Stomach (tissue), 9 donors: ENCODE measurements around the gene ANAPC5. TPM values are rescaled to one million over a fixed set of nuclear protein-coding genes. Genes with fewer than 3 reads are reported as not detected.
A peak's percentile ranks its signal among the peaks of the same experiment; 100 is the strongest.

Source experiments
- DNase-seq, 2 donors: peaks; one replicate each; pipeline versions ENCODE4 v3.0.0 to v3.0.0-alpha.2; 2013 to 2019
- H3K27ac ChIP-seq, 5 donors: fragments of 200-600 bp in 4 of 5; sonication (generic) in 4 of 5; one replicate each; pipeline ENCODE4 v1.5.1; 2013 to 2019; ENCODE audit warnings: mild to moderate bottlenecking in 1 of 5, moderate library complexity in 1 of 5
- H3K27me3 ChIP-seq, 3 donors: fragments of 200-600 bp; sonication (generic); one replicate each; pipeline ENCODE4 v1.5.1; 2017 to 2019; ENCODE audit warnings: mixed run types in 1 of 3
- H3K36me3 ChIP-seq, 4 donors: fragments of 200-600 bp; sonication (generic); 1 replicate in 3 of 4; 2 replicates in 1 of 4; pipeline ENCODE4 v1.5.1; 2016 to 2019
- H3K4me1 ChIP-seq, 4 donors: fragments of 200-600 bp; sonication (generic); one replicate each; pipeline ENCODE4 v1.5.1; 2016 to 2019
- H3K4me3 ChIP-seq, 4 donors: fragments of 200-600 bp; sonication (generic) in 3 of 4; one replicate each; pipeline ENCODE4 v1.5.1; 2016 to 2019; ENCODE audit warnings: mild to moderate bottlenecking in 1 of 4
- H3K9me3 ChIP-seq, 4 donors: fragments of 200-600 bp; sonication (generic); one replicate each; pipeline ENCODE4 v1.5.1; 2016 to 2019
- EP300 ChIP-seq: sonication (generic); formaldehyde crosslinking; IDR thresholded peaks from one replicate; pipeline ENCODE4 v1.6.1; 2017; ENCODE audit warnings: antibody characterized with exemption
- POLR2A ChIP-seq, 4 donors: fragments of 450-650 bp; IDR thresholded peaks; one replicate each; pipeline ENCODE4 v1.6.1; 2016; ENCODE audit warnings: antibody characterized with exemption in 4 of 4, control low read depth in 2 of 4, mild to moderate bottlenecking in 1 of 4, moderate library complexity in 1 of 4
- POLR2AphosphoS5 ChIP-seq, 3 donors: sonication (generic); formaldehyde crosslinking; IDR thresholded peaks; one replicate each; pipeline ENCODE4 v1.6.1; 2016; ENCODE audit warnings: antibody characterized with exemption in 3 of 3
- WGBS, 5 donors: extraction: QIAGEN DNeasy Blood & Tissue Kit in 3 of 5; methylation state at CpG; one replicate each; pipeline versions ENCODE4 v1.1.5 to v1.1.7; 2013 to 2018; 5-methylcytosine and 5-hydroxymethylcytosine counted together
- intact Hi-C: fragments of 100-400 bp; cut with DNase I; formaldehyde crosslinking; loops from one replicate; pipeline ENCODE4 v1.15.1; 2023; ENCODE audit warnings: low total_unique reads
- polyA plus RNA-seq, 3 donors: library from polyadenylated mRNA; stranded (reverse); fragments of 200-250 nt; gene quantifications; one replicate each; pipeline ENCODE4 v1.2.3, GENCODE V29; 2013
- total RNA-seq, 5 donors: library from RNA; depleted of rRNA; stranded (reverse); fragments of >200 nt; gene quantifications; one replicate each; pipeline versions ENCODE4 v1.1.0 to v1.2.3, GENCODE V29; 2014 to 2016
- TF ChIP-seq, protein P1 (sequence below), 7 experiments: fragments of 450-650 bp in 4 of 7; fragments of 200-600 bp in 3 of 7; sonication (generic) in 3 of 7; IDR thresholded peaks; one replicate each; pipeline ENCODE4 v1.5.1; 2016 to 2019; ENCODE audit warnings: antibody characterized with exemption in 7 of 7, control low read depth in 2 of 7, mild to moderate bottlenecking in 1 of 7
- donor health status: healthy with polysubstance abuse.
- donor health status: Bipolar disorder and iron deficiency.
- donor health status: healthy.

Gene ANAPC5
- total and polyA plus RNA-seq, 8 donors: 81.2 to 228 (median 113) TPM

DNA sequence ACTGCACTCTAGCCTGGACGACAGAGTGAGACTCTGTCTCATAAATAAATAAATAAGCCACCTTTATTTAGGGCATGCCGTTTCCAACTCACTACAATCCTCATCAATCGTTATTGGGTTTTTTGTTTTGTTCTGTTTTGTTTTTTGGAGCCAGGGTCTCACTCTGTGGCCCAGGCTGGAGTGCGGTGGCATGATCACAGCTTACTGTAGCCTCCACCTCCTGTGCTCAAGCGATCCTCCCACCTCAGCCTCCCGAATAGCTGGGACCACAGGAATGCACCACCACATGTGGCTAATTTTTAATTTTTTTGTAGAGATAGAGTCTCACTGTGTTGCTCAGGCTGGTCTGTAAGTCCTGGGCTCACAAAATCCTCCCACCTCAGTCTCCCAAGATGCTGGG lies 3.6 kb upstream of the ANAPC5 start:
- H3K27me3 ChIP-seq: no peaks in the 10 kb centered on the region
- H3K36me3 ChIP-seq: no peaks in the 10 kb centered on the region
- intact Hi-C loops: no loop called here
- DNase-seq: no peak
- peaks cover 14 to 19% (median 16%) of the 10 kb centered on the region in 4 donors for H3K4me1 ChIP-seq
- 83 to 94% (median 91%) methylated on average over 6 of the region's 6 CpGs for WGBS, 5 donors
- no peak overlapping the region for H3K27ac ChIP-seq
- TF ChIP-seq POLR2AphosphoS5 (IDR thresholded peaks at IDR 0.05): no peak
- TF ChIP-seq EP300: no peak
- no peak for TF ChIP-seq POLR2A (IDR thresholded peaks at IDR 0.05)
- TF ChIP-seq, protein P1, sequence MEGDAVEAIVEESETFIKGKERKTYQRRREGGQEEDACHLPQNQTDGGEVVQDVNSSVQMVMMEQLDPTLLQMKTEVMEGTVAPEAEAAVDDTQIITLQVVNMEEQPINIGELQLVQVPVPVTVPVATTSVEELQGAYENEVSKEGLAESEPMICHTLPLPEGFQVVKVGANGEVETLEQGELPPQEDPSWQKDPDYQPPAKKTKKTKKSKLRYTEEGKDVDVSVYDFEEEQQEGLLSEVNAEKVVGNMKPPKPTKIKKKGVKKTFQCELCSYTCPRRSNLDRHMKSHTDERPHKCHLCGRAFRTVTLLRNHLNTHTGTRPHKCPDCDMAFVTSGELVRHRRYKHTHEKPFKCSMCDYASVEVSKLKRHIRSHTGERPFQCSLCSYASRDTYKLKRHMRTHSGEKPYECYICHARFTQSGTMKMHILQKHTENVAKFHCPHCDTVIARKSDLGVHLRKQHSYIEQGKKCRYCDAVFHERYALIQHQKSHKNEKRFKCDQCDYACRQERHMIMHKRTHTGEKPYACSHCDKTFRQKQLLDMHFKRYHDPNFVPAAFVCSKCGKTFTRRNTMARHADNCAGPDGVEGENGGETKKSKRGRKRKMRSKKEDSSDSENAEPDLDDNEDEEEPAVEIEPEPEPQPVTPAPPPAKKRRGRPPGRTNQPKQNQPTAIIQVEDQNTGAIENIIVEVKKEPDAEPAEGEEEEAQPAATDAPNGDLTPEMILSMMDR (IDR thresholded peaks at IDR 0.05): no peak
- no peak overlapping the region for H3K4me3 ChIP-seq
- H3K9me3 ChIP-seq: no peaks in the 10 kb centered on the region

DNA sequence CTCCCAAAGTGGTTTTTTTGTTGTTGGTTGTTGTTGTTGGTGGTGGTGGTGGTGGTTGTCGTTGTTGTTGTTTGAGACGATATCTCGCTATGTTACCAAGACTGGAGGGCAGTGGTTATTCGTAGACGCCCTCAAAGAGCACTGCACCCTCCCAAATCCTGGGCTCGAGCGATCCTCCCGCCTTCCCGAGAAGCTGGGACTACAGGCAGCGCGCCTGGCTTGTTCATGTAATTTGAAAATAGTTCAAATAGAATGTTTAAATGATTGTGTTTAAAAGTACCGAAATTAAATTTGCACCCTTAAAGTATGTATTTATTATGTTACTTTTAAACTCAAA lies 439 bp upstream of the ANAPC5 start:
- Histone ChIP-seq H3K9me3 (no peaks in the 10 kb centered on the region), H3K4me3 (peak overlapping the region; percentile 72 to 99 (median 88)), H3K27ac (peak overlapping the region; percentile 65 to 91 (median 87)), H3K27me3 (no peaks in the 10 kb centered on the region), H3K4me1 (peaks cover 21 to 37% (median 29%) of the 10 kb centered on the region in 4 donors), H3K36me3 (peaks cover 0 to 1% (median 1%) of the 10 kb centered on the region in 4 donors)
- intact Hi-C loops: no loop called here
- DNase-seq: no peak
- TF ChIP-seq POLR2A (IDR thresholded peaks at IDR 0.05) (no peak), POLR2AphosphoS5 (IDR thresholded peaks at IDR 0.05) (no peak), EP300 (no peak)
- TF ChIP-seq, protein P1 (IDR thresholded peaks at IDR 0.05): no peak
- 0 to 1% (median 0%) methylated on average over 11 to 12 of the region's 12 CpGs for WGBS, 5 donors

DNA sequence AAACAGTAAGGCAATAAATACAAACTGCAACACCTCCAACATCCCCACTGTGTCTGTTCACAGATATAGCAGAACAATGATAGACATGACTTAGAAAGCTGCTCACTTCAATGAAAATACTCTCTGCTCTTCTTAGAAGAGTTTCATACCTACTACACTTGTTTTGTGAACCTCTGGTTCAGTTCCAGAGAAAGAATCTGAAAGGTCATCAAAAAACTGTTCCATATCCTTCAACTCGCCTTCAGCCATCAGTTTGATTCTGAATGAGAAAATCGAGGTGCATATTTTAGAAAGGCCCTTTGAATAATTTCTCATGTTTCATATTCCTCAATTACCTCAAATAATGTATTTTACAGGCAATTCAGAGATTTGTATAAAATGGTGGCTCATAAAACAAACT lies 5.5 kb downstream of the ANAPC5 start:
- no peak for DNase-seq
- intact Hi-C loops: no loop called here
- H3K27ac ChIP-seq: no peak overlapping the region

DNA sequence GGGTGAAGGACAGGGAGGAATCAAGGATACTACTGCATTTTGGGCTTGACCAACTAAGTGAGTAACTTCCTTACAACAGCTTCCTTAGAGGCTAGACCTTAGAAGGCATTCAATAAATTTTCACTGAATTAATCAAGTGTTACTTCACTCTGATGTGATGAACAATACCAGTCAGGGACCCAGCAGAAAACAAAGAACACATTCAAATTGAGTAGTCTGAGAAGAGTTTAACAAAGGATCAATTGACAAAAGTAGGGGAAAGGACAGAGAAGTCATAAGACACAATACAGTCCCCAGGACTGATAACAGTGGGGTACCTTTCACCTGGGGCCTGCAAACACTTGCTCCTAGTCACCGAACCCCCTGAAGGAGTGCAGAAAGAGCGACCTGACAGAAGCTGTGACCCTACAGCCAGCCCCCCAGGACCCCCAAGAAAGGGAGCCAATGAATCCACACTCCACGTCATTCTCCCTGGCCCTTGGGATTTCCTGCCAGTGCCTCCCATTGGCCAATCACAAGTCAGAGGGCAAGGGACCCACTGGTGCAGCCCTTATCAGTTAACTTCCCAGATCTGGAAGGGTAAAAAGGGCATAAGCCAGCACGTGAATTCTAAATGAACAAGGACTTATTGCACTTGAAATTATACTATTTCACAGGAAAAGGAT lies 6.9 kb downstream of the ANAPC5 start:
- Histone ChIP-seq H3K9me3 (no peaks in the 10 kb centered on the region), H3K36me3 (peaks cover 39 to 75% (median 75%) of the 10 kb centered on the region in 4 donors), H3K27me3 (no peaks in the 10 kb centered on the region), H3K27ac (peak overlapping the region in 2 of 5 donors; percentile 10 to 28), H3K4me1 (peaks cover 7 to 20% (median 14%) of the 10 kb centered on the region in 4 donors), H3K4me3 (no peak overlapping the region)
- no peak for DNase-seq
- no peak for TF ChIP-seq EP300
- TF ChIP-seq, protein P1 (IDR thresholded peaks at IDR 0.05): no peak
- no peak for TF ChIP-seq POLR2AphosphoS5 (IDR thresholded peaks at IDR 0.05)
- intact Hi-C loops: no loop called here
- WGBS, 5 donors: 35 to 58% (median 56%) methylated on average over 4 of the region's 4 CpGs

More for the DNA sequence above, 5.5 kb downstream of the ANAPC5 start:
- H3K36me3 ChIP-seq: peaks cover 33 to 60% (median 60%) of the 10 kb centered on the region in 4 donors
- H3K4me1 ChIP-seq: peaks cover 19 to 32% (median 26%) of the 10 kb centered on the region in 4 donors
- no peaks in the 10 kb centered on the region for H3K9me3 ChIP-seq
- H3K27me3 ChIP-seq: no peaks in the 10 kb centered on the region
- 55 to 77% (median 63%) methylated on average over 2 of the region's 2 CpGs for WGBS, 5 donors
- TF ChIP-seq EP300 (no peak), POLR2AphosphoS5 (IDR thresholded peaks at IDR 0.05) (no peak), POLR2A (IDR thresholded peaks at IDR 0.05) (no peak)
- TF ChIP-seq, protein P1 (IDR thresholded peaks at IDR 0.05): no peak
- no peak overlapping the region for H3K4me3 ChIP-seq
